Transverse colon (tissue), 4 donors: ENCODE results near the gene ZBTB7A.
A peak's percentile ranks its signal among the peaks of the same experiment; 100 is the strongest.

Experiments
- POLR2AphosphoS5 ChIP-seq, 3 donors: sonication (generic); formaldehyde crosslinking; IDR thresholded peaks; one replicate each; pipeline ENCODE4 v1.6.1; 2016; ENCODE audit warnings: antibody characterized with exemption in 3 of 3
- TF ChIP-seq, protein P1 (sequence below), 5 experiments: fragments of 200-600 bp in 3 of 5; fragments of 450-650 bp in 2 of 5; sonication (generic) in 3 of 5; IDR thresholded peaks; 1 replicate in 2 of 5; 2 replicates in 3 of 5; pipeline ENCODE4 v1.5.1; 2016 to 2017; ENCODE audit warnings: antibody characterized with exemption in 5 of 5, inconsistent platforms in 3 of 5, mild to moderate bottlenecking in 2 of 5, moderate library complexity in 1 of 5

- TF ChIP-seq, protein P1, sequence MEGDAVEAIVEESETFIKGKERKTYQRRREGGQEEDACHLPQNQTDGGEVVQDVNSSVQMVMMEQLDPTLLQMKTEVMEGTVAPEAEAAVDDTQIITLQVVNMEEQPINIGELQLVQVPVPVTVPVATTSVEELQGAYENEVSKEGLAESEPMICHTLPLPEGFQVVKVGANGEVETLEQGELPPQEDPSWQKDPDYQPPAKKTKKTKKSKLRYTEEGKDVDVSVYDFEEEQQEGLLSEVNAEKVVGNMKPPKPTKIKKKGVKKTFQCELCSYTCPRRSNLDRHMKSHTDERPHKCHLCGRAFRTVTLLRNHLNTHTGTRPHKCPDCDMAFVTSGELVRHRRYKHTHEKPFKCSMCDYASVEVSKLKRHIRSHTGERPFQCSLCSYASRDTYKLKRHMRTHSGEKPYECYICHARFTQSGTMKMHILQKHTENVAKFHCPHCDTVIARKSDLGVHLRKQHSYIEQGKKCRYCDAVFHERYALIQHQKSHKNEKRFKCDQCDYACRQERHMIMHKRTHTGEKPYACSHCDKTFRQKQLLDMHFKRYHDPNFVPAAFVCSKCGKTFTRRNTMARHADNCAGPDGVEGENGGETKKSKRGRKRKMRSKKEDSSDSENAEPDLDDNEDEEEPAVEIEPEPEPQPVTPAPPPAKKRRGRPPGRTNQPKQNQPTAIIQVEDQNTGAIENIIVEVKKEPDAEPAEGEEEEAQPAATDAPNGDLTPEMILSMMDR (IDR thresholded peaks at IDR 0.05), result peak in 1 of 5 experiments; percentile 9
- TF ChIP-seq POLR2AphosphoS5 (IDR thresholded peaks at IDR 0.05), result peak in 1 of 3 donors; percentile 54
Measured at GRCh38 chr19:4063369-4064148, 3.1 kb downstream of the ZBTB7A start.
